ENCODE data around the gene GCKR.

The GCKR gene

GRCh38 chr2:27496357-27497287 lies at the start of gene GCKR:
Gene GCKR (plus strand): TSS chr2:27496839. CDS start chr2:27496905, 66 bp downstream.
- peak; percentile 33 for DNase-seq

DNA sequence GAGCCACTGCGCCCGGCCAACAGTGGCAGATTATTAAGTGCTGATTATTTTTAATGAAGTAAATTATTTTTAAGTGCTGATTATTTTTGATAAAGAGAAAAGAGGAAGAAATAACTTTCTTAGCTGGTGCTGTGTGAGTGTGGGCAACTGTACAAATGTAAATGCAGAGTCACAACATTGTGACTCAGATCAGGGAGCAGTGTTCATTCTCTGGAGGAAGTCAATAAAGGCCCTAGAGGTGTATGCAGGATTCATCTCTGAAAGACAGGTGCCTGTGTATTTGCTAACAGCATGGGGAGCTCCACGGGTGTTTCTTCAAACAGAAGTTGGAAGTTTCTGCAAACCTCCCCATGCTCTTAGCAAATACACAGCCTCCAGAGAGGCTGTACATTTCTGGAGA lies 48.3 kb upstream of the GCKR start:
- DNase-seq = no peak

GRCh38 chr2:27451095-27451494 lies 45.5 kb upstream of the GCKR start:
- DNase-seq = no peak

GRCh38 chr2:27453968-27454367 lies 42.7 kb upstream of the GCKR start:
- no peak for DNase-seq

DNA sequence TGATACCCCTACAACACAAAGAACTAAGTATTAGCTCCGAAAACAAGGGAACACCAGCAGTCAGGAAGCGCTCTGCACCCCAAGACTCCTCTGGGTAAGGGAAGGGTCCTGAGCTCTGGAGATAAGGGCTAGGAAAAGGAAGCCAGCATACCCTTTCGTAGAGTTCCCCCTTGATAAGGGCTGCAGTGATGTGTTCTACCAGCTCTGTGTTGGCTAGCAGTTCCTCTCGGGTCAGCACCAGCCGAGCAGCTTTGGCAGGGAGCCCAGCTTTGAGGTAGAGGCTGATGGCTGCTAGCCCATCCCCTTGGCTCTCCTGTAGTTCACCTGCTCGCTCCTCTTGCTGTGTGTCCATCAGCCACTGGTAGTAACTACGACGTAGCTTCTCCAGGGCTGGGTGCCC lies 35.5 kb upstream of the GCKR start:
- no peak for DNase-seq

- DNase-seq = no peak
Observed at GRCh38 chr2:27464443-27464842, 32.2 kb upstream of the GCKR start.

DNA sequence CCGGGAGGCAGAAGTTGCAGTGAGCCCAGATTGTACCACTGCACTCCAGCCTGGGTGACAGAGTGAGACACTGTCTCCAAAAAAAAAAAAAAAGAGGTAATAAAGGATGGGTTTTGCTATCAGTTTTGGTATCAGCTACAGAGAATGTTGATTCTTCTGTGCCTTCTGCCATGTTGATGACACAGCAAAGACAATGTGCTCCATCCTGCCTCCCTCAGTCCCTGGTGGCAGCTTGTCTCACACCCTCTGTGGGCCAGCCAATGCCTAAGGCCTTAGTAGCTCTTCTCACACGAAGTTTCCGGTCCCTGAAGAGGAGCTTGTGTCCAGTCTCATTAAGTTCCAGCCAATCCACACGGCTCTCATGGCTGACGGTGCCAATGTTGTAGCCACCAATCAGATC lies 24.7 kb upstream of the GCKR start:
- DNase-seq = no peak

GRCh38 chr2:27485496-27485895 lies 11.1 kb upstream of the GCKR start:
- DNase-seq = no peak

DNA sequence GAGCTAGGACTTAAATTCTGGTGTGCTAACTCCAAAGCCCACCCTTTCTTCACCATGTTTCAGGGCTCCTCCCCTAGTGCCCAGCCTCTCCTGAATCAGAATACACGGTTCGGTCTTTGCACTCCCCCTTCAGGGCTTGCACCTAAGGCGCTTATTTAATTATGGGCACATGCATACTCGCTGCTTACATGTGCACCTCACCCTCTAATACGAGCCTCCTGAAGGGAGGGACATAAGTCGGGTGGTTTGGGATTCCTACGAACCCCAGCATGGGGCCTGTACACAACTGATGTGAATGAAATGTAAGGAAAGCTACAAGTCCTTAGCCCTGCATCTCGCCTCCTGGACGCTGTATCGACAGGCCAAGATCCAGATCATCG lies 7.5 kb upstream of the GCKR start:
- DNase-seq = peak; percentile 16

GRCh38 chr2:27489498-27490397 lies 6.9 kb upstream of the GCKR start, which contains the start of gene IFT172:
Gene IFT172 (minus strand): TSS chr2:27489743. CDS start chr2:27489653, 90 bp downstream.
- peak; percentile 98 for DNase-seq

- no peak for DNase-seq
Observed at GRCh38 chr2:27492557-27492956, 4.1 kb upstream of the GCKR start.

DNA sequence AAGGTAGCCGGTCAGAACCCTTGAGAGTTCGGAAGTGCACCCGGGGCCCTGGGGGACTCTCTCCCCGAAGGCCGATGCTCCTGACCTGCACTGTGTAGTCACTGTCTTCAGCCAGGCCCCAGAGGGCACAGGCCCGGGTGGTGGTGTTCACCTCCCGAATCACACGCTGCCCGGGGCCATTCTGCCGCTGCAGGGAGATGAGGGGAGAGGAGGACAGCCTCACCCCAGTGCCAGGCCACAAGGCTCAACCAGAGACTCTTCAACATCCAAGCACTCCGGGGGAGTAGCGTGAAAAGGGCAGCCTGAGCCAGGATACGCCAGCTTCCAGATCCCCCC lies 2.7 kb upstream of the GCKR start:
- no peak for DNase-seq

DNA sequence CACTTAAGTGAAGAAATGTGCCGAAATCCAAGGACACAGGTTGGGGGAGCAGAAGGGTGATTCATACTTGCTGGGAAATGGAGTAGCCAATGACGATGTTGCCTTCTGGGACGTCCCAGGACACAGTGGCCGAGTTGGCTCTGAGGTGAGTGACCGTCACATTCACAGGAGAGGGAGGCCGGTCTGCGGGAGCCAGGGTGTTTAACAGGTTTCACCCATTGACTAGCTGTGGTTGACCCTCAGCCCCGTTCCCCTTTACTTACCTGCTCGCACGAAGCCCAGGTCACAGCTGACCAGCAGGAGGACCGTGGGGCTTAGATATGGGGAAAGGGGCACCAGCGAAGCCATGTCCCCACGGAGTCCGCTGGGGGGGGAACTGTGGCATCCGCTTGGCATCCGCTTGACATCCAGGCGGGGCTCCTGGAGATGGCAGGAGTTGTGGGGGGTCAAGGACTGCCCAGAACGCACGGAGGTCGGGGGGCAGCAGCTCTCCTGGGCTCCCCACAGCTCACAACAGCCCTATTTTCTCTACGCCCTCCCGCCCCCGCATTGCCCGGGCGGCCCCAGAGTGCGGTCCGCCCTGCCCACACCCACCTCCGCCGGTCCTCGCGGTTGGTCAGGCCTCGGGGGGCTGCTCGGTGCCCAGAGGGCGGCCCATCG lies 2.2 kb upstream of the GCKR start:
- no peak for DNase-seq

DNA sequence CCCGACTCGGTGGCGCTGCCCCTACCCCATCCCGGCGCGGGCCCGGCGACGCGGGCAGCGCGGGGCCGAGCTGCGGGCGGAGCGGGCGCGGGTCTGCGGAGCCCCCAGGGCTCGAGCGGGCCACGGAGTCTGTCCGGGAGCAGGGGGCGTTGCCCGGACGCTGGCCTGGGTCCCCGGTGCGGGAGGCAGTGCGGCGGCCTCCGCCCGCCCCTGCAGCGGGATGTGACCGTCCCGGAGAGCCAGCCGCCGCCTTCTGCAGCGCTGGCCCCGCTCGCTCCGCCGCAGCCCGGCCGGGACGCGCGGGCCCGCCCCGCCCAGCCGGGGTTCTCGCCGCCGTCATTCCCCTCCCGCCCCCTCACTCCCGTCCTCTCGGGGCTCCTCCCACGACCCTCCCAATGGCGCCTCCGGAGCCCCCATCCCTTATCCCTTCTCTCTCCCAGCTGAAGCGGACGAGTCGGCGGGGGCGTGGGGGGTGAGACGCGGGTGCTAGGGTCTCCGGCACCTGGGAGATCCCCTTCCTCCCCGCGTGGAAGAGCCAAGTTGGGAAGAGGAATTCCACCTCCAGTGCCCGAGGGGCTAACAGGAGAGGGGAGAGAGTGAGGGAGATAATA lies 1.6 kb upstream of the GCKR start, which contains the start of gene FNDC4:
TSS of gene FNDC4 (minus strand) at position 257 of the 611 bp plus-strand sequence. CDS start 521 bp downstream, outside the sequence.
- no peak for DNase-seq

- DNase-seq = no peak
Observed at GRCh38 chr2:27495840-27496356, 741 bp upstream of the GCKR start.

- no peak for DNase-seq
Observed at GRCh38 chr2:27497288-27497627, 619 bp downstream of the GCKR start.

DNA sequence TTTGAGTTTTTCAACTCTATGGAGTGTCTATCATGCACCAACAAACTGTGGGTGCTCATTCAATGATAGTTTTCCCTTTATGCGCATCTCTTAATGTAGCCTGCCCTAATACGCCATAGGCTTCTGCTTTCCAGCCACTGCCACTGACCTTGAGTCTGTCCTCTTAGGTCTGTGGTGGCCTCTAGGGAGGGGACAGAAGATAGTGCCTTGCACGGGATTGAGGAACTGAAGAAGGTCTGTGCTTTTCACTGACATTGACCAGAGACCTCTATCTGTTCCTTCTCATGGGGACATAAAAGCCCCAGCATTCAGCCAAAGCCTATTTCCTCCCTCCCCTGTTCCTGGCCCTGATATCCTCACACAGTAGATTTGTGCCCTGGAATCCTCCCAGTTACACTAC lies 2.3 kb downstream of the GCKR start:
- DNase-seq = no peak

- no peak for DNase-seq
Observed at GRCh38 chr2:27501042-27501441, 4.4 kb downstream of the GCKR start.

DNA sequence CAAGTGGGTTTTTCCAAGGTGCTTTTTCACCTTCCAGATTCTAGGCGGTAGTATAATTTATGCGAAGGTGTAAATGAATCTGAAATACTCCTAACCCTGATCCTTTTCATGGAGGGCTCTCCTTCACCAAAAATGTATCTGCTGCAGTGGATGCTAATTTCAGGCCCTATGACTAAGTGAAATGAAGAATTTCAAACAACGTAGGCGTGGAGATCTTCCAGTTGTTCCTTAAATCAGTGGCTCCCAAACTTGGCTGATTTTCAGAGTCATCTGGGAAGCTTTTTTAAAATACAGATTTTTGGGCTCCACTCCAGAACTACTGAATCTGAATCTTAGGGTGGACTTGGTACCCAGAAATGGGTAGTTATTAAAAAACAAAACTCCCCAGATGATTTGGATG lies 5.5 kb downstream of the GCKR start:
- no peak for DNase-seq

DNA sequence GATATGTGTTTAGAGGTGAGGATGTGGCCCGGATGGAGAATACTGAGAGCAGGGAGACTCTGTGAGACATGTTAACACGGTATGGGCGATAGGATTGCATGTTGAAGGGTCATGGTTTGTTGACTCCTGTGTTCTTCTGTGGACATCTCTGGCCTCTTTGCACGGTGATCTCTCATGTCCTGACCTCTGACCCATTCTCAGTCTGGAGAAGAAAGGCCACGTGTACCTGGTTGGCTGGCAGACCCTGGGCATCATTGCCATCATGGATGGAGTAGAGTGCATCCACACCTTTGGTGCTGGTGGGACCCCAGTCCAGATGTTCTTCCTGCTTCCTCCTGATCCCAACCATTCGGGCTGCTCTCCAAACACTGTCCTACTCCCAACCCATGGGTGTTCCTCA lies 9.9 kb downstream of the GCKR start:
- DNase-seq = no peak

DNA sequence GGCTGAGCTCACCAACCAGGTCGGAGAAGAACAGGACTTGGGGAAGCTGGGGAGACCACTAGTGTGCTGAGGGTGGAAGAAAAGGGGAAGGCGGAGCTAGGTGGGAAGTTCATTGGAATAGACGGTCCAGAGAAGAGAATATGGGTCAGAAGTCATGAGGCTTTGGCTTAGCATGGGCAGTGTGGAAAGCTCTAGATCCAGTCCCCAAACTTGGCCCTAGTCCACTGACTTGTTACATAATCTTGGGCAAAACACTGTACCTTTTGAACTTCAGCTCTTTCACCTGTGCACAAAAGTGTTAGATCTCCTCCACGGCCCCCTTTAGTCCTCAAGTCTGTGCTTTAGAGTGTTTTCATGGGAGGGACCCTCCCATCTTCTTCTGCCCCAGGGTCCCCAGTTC lies 10.7 kb downstream of the GCKR start:
- no peak for DNase-seq

- no peak for DNase-seq
Observed at GRCh38 chr2:27509326-27509725, 12.7 kb downstream of the GCKR start.

Measured in HCEC 1CT (cell line).